ENCODE data around the gene MEA1.

The MEA1 gene

DNA sequence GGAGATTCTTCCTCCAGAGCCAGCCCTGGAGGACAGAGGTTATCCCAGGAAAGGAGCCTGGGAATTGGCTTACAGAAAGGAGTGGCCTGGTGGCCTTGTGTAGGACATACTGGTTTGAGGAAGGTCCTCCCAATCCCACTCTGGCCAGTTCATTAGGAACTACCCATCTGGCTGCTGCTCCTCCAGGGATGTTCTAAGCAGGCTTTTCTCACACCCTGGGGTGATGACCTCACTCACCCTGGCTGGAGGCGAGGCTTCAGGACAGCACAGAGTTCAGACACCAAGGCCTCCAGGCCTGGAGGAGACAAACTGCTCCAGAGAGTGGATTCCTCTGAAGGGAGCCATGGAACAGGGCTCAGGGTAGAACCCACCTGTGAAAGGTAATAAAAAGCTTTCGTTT, 44.3 kb downstream of the MEA1 start:
- no peak for DNase-seq

GRCh38 chr6:42968783-42969182, 45.0 kb downstream of the MEA1 start:
- no peak for DNase-seq

DNA sequence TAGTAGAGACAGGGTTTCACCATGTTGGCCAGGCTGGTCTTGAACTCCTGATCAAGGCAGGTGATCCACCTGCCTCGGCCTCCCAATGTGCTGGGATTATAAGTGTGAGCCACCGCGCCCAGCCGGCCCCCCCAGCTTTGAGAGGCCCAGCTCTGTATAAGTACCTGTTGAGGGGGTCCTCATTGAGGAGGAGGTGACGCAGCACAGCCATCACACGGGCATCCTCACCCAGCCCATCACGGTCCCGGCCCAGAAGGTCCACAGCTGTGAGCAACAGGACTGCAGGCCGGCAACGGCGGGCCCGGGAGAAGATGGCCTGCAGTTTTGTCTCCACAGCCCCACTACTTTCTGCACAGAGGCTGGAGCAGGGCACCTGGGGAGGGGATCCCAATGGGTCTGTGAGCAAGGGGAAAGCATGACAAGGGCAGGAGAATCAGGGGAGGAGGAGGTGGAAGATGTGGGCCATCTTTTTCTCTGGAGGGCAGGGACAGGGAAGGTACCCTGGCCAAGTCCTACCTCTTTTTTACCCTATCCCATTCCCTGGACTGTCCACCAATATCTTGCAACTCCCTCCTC, 45.5 kb downstream of the MEA1 start:
- no peak for DNase-seq

GRCh38 chr6:42967228-42967627, 46.5 kb downstream of the MEA1 start:
- no peak for DNase-seq

- no peak for DNase-seq
These were observed 47.2 kb downstream of the MEA1 start for GRCh38 chr6:42966571-42966970.

DNA sequence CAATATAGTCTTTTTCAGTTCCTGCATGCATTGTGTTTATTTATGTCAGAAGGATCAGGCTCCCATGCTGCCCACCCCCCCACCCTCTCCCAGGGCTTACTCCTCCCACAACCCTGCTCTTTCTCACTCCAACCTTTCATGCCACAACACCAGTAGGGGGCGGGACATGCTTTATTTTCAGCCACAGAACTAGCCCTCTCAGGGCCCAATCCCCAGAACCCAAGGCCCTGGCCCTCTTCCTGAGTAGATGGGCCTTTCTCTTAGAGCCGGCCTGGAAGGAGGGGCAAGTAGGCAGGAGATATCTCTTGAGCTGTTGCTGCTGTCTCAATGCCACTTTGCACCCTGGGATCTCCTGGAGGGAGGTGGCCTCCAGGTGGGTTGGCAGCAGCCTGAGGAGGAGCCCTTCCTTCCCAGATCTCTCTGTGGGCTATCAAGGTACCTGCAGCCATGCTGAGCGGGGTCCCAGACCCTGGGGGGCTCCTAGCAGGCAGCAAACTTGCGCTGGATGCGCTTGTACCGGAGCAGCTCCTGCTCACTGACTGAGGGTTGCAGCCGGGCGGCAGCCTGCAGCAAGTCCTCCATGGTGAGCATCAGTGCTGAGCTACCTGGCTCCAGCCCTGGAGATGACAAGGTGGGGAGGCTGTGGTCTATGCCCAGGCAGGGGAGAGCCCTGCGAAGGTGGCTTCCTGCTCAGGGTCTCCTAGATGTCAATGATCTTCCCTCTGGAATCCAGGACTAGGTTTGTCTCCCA, 49.7 kb downstream of the MEA1 start:
- DNase-seq: no peak

GRCh38 chr6:42963179-42963854, 50.4 kb downstream of the MEA1 start:
- DNase-seq: no peak

DNA sequence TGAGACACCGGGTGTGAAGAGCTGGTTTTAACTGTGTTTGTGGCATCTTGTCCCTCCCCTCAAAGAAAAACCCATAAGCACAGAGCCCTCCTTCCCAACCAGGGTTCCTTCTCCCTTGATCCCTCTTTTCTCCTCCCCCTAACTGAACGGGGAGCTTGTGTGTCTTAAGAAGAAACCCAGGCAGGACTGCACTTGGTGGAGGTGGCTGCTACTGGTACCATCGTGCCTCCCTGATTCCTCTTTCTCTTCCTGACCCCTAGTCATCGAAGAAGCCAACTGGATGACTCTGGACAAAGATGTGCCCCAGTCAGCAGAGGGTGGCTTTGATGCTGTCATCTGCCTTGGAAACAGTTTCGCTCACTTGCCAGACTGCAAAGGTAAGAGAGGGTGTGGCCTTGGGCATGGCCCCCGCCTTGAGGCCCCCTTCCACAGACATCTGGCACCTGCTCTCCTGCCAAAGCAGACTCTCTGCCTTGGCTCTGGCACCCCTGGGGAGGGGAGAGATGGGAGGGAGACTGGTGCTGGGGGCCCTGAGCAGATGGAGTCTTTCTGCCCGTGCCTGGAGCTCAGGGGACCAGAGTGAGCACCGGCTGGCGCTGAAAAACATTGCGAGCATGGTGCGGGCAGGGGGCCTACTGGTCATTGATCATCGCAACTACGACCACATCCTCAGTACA, 51.1 kb downstream of the MEA1 start:
- peak; percentile 85 for DNase-seq

DNA sequence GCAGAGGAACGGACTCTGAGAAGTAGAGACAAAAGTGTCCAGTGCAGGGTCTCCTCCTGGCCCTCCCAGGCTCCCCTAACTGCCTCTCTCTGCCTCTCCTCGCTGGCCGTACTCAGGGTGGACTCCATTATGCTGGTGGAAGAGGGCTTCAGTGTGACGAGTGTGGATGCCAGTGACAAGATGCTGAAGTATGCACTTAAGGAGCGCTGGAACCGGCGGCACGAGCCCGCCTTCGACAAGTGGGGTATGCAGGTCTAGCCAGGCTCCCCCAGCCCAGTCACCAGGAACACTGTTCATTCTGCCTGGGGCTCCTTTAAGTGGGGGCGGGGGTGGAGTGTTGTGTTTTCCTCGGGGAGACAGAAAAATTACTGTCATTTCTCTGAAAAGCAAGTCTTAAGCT, 51.6 kb downstream of the MEA1 start:
- no peak for DNase-seq

Data from NCI-H524 treated with DMSO at 0.1 percent for 48 hours (cell line).